IMR-90 (cell line): ENCODE data around the gene TRIO.

Experiments
- CTCF ChIP-seq: conservative IDR thresholded peaks from 2 replicates; pipeline ENCODE4 v1.5.1; 2012; ENCODE audit warnings: mild to moderate bottlenecking, low read depth, low read length, improper control_type of control experiment
- ELK1 ChIP-seq: fragments of 150-350 bp; IDR thresholded peaks from 2 replicates; pipeline ENCODE4 v1.6.1; 2016; ENCODE audit warnings: low read depth, mild to moderate bottlenecking, low read length, moderate library complexity, borderline replicate concordance
- POLR2A ChIP-seq: IDR thresholded peaks from 2 replicates; pipeline ENCODE4 v1.6.1; 2012; ENCODE audit warnings: mild to moderate bottlenecking, low read depth, low read length
- RFX5 ChIP-seq: IDR thresholded peaks from 2 replicates; pipeline ENCODE4 v1.8.0; 2012; ENCODE audit warnings: low read depth, mild to moderate bottlenecking, low read length, moderate library complexity

- TF ChIP-seq CTCF (no peak), POLR2A (no peak), ELK1 (no peak), RFX5 (no peak)
Observed at GRCh38 chr5:14382640-14383039, 239.5 kb downstream of the TRIO start.
